SJCRH30 (cell line): ENCODE results near the gene NPTXR. TPM values are rescaled to one million over a fixed set of nuclear protein-coding genes. Genes with fewer than 3 reads are reported as not detected.
"Not testable (repeated sequence)": the region's sequence is repeated elsewhere in the genome, so short reads cannot be mapped to it uniquely, and the experiment has no call there.

Experiments used
- DNase-seq, 2 experiments: peaks; one replicate each; pipeline ENCODE4 v3.0.0-alpha.2; 2015 to 2020
- H3K27ac ChIP-seq: fragments of 250-450 bp; sonication (Bioruptor Pico); 2 replicates; pipeline ENCODE4 v1.5.1; 2020; ENCODE audit warnings: mild to moderate bottlenecking, moderate library complexity
- H3K27me3 ChIP-seq: fragments of 250-450 bp; sonication (Bioruptor Pico); 2 replicates; pipeline ENCODE4 v1.5.1; 2020; ENCODE audit warnings: mild to moderate bottlenecking, moderate library complexity
- H3K36me3 ChIP-seq: fragments of 250-450 bp; sonication (Bioruptor Pico); 2 replicates; pipeline ENCODE4 v1.5.1; 2020; ENCODE audit warnings: mild to moderate bottlenecking, moderate library complexity
- H3K4me1 ChIP-seq: fragments of 250-450 bp; sonication (Bioruptor Pico); 2 replicates; pipeline ENCODE4 v1.5.1; 2020; ENCODE audit warnings: mild to moderate bottlenecking, moderate library complexity
- H3K4me3 ChIP-seq: fragments of 250-450 bp; sonication (Bioruptor Pico); 2 replicates; pipeline ENCODE4 v1.5.1; 2020; ENCODE audit warnings: mild to moderate bottlenecking, moderate library complexity
- H3K9me3 ChIP-seq: fragments of 250-450 bp; sonication (Bioruptor Pico); replicated peaks from 2 replicates; pipeline ENCODE4 v1.5.1; 2020; ENCODE audit warnings: mild to moderate bottlenecking, moderate library complexity
- total RNA-seq: library from RNA; depleted of rRNA; stranded (reverse); fragments of >200 nt; shearing (Covaris generic); gene quantifications from 2 replicates; pipeline ENCODE4 v1.2.3, GENCODE V29; 2014

Gene NPTXR
- total RNA-seq, 1 experiment from 2014 or later = 0.10 TPM

DNA sequence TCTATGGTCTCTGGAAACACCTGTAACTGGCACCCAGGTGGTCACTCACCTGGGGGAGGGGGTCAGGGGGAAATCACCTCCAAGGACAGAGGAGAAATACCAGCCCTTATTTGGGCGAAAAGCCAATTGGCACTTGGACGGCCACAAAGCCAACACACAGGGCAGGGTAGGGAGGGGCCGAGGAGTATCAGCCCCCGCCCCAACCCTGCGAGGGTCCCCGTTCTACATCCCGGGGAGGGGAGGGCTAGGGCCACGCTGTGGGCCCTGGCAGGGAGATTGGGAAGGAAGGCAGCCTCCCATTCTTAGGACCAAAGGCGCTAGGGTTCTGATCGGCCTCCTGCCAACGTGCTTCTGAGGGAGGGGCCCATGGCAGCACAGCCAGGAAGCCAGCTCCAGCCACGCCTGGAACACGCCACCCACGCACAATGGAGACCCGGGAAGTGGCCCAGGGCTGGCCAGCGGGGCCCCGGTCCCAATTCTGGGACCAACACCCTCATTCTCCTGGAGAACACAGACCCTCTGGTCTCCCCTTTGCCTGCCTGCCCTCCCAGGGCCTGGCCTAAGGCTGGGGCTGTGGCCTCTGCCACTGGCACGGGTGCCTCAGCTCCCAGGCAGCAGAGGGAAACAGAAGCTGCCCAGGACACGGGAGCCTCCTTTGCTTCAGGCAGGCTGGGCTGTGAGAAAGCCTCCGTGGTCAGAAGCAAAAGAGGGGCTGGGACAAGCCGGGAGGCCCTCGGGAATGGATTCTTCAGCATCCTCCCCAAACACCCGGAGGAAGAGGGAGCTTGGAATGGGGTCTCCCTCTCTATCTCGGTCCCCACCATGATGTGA is 20.7 kb upstream of the NPTXR start:
- H3K4me1 ChIP-seq = no peaks in the 10 kb centered on the region
- no peaks in the 10 kb centered on the region for H3K9me3 ChIP-seq
- no peak overlapping the region for H3K4me3 ChIP-seq
- no peak for DNase-seq
- 0 out of 2 replicates have a peak, but pooled peaks cover 2% of the 10 kb centered on the region for H3K36me3 ChIP-seq
- no peaks in the 10 kb centered on the region for H3K27me3 ChIP-seq
- no peak overlapping the region for H3K27ac ChIP-seq

DNA sequence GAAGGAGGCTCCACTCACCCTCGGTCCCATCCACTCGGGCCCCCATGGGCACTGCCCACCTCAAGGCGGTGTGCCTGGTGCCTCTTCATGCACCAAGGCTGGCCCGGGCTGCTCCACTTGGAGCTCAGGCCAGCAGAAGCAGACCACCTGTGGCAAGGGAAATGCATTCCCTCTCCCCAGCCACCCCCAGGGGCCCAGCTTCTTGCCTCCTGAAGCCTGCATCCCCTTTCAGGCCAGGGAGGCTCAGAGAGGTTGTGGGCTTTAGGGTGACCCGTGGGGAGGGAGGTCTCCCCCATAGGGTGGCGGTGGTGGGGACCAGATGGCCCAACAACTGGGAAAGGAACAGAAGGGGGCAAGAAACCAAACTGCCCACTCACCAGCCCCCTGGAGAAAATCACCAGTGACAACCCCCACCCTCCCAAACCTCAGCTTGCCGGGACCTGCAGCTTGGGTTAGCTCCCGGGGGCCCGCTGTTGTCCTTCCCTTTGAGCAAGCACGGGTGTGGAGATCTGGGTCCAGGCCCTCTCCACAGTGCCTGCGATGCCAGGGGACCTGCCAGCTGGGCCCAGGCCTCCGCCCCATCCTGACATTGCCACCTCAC is 19.8 kb upstream of the NPTXR start:
- Histone ChIP-seq H3K4me1 (no peaks in the 10 kb centered on the region), H3K27me3 (no peaks in the 10 kb centered on the region), H3K36me3 (no peaks in the 10 kb centered on the region), H3K4me3 (no peak overlapping the region), H3K9me3 (no peaks in the 10 kb centered on the region), H3K27ac (no peak overlapping the region)
- no peak for DNase-seq

DNA sequence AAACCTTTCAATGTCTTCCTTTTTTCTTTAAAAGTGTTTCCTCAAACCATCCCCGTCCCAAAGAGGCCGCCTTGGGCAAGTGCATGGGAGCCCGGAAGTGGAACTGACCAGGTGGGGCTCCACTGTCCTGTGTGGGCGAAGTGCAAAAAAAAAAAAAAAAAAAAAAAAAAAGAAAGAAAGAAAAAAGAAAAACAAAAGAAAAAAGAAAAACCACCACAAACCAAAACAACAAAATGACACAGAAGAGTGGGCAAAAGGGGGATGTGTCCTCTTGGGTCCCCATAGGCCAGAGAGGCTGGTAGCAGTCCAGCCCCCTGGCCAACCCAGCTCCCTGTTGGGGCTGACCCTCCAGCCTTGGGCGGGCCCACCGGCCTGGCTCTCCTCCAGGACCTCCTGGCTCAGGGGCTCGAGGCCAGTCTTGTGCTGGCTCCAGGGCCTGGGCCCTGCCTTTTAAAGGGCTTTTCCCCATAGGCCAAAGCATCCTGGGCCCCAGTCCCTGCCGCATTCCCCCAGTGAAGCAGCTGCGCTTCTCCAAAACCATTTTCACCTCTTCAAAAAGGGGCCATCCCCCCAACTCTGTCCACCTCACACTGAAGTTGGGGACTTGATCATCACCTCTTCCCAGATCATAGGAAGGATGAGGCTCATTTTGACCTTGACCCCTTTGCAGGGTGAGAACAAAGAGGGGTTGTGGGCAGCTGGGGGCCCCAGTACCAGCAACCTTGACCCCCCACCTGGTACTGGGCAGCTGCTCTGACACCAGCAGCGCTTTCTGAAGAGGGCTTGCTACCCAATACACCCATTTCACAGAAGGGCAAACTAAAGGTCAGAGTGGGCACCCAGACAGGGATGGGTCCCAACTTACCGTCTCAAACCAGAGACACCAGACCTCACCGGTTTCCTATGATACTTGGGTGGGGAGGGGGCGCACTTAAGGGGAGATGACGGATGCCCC is 18.8 kb upstream of the NPTXR start:
- no peaks in the 10 kb centered on the region for H3K9me3 ChIP-seq
- no peaks in the 10 kb centered on the region for H3K36me3 ChIP-seq
- no peak overlapping the region for H3K27ac ChIP-seq
- no peak overlapping the region for H3K4me3 ChIP-seq
- no peaks in the 10 kb centered on the region for H3K27me3 ChIP-seq
- H3K4me1 ChIP-seq = no peaks in the 10 kb centered on the region
- peak; percentile 59 to 61 for DNase-seq

DNA sequence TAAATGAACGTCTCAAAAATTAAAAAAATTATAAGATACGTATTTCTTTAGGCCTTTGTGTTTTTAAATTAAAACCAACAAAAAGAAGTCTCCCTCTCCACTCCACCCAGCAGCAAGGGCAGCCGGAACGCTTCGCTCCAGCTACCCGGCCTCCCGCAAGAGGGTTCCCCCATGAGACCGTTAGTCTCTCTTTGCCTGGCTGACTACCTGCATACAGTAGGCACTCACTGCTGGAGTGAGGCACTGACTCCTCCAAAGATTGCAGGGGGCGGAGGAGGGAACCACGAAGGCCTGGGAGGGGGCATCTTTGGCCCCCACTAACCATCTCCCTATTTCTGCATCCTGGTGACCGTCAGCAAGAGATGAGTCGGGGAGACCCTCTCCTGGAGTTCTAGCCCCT is 18.1 kb upstream of the NPTXR start:
- H3K9me3 ChIP-seq = no peaks in the 10 kb centered on the region
- H3K27ac ChIP-seq = no peak overlapping the region
- DNase-seq = no peak
- no peaks in the 10 kb centered on the region for H3K4me1 ChIP-seq
- no peak overlapping the region for H3K4me3 ChIP-seq
- no peaks in the 10 kb centered on the region for H3K27me3 ChIP-seq
- no peaks in the 10 kb centered on the region for H3K36me3 ChIP-seq

DNA sequence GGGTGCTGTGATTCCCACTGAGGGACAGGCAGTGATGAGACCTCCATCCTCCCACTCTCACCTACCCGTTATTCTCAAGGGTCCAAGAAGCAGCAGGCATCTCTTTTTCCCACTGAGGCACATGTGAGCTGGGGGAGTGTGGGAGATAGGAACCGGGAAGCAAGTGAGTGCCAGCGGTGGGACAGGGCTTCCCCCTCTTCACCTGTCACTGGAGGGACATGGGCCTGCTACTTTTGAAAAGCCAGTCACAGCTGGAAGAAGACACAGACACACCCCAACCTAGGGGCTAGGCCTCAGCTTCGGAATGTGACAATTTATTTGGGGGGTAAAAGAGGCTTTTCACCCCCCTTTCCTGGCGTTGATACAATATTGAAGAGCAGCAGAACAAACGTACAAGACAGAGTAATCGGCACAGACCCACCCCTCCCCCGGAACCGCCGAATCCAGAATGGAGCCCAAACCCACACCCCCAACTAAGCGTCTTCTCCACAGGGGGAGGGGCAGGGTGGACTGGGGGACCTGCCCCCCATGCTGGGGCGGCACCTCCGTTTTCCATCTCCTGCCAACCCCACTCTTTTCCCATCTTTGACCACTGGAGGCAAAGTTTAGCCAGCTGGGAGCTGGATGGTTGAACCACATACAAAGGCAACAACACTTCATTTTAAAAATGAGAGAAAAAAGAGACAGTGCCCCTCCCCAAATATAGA is 17.5 kb upstream of the NPTXR start:
- Histone ChIP-seq H3K27ac (no peak overlapping the region), H3K27me3 (no peaks in the 10 kb centered on the region), H3K36me3 (no peaks in the 10 kb centered on the region), H3K4me1 (no peaks in the 10 kb centered on the region), H3K9me3 (no peaks in the 10 kb centered on the region), H3K4me3 (no peak overlapping the region)
- no peak for DNase-seq

DNA sequence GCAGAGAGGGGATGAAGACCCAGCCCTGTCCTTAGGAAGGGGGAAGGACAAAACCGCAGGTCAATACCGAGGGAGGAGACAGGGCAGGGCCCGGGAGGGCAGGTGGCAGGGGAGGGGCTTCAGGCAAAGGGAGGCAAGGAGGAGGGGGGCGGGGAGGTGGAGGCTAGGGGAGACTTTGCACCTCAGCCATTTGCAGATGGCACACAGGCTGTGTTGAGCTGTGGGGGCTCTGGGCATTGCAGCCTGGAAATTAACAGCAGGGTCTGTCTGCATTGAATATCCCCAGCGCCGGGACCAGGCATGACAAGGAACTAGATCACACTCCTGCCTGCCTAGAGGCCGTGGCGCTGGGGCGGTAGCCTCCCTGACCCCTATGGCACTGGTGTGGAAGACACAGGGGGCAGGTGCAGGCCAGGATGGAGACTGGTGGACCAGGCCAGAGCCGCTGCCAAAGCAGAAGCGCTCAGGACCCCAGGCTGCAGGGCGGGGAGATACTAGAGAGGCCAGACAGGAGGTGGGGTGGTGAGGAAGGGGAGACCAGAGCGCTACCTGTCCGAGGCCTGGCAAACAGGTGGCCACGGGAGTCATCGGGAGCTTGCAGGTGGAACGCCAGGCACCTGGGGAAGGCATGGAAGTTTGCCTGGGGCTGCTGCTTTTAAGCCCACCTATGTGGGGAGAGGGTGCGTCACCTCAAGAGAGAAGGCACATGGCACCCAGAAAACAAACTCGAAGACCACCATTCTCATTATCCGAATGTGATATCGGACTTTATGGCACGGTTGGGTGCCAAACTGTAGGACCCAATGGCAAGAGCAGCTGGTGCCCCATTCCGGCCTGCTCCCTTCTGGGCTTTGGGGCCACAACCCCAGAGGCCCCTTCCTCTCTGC is 16.7 kb upstream of the NPTXR start:
- no peak for DNase-seq
- H3K36me3 ChIP-seq = no peaks in the 10 kb centered on the region
- H3K9me3 ChIP-seq = no peaks in the 10 kb centered on the region
- H3K4me1 ChIP-seq = no peaks in the 10 kb centered on the region
- no peak overlapping the region for H3K4me3 ChIP-seq
- no peaks in the 10 kb centered on the region for H3K27me3 ChIP-seq
- H3K27ac ChIP-seq = no peak overlapping the region

- Histone ChIP-seq H3K4me1 (no peaks in the 10 kb centered on the region), H3K27ac (no peak overlapping the region), H3K9me3 (no peaks in the 10 kb centered on the region), H3K27me3 (no peaks in the 10 kb centered on the region), H3K4me3 (no peak overlapping the region), H3K36me3 (no peaks in the 10 kb centered on the region)
- no peak for DNase-seq
These were observed 15.9 kb upstream of the NPTXR start for GRCh38 chr22:38859581-38860282.

DNA sequence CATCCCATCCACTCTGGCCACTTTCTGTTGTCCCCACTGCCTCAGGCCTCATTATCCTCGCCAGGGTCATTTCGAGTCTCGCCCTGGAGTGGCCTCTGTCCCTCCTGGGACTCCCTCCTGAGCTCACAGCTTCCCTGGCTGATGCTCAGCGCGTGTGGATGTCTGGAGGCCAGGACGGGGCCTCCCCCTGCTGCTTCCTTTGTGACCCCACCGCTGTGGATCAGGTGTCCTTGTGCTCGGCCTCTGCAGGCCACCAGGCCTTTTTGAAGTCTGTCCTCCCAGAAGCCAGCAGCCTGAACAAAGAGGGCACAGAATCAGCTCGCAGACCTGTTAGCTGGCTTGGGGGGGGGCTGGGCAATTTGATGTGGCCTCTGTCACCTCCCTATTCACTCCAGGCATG is 14.7 kb upstream of the NPTXR start:
- H3K36me3 ChIP-seq = no peaks in the 10 kb centered on the region
- H3K4me1 ChIP-seq = no peaks in the 10 kb centered on the region
- no peak overlapping the region for H3K4me3 ChIP-seq
- DNase-seq = no peak
- no peaks in the 10 kb centered on the region for H3K27me3 ChIP-seq
- no peak overlapping the region for H3K27ac ChIP-seq
- H3K9me3 ChIP-seq = no peaks in the 10 kb centered on the region

- not testable (repeated sequence) for H3K27me3 ChIP-seq, DNase-seq
These were observed 10.6 kb upstream of the NPTXR start for GRCh38 chr22:38854476-38854875.

DNA sequence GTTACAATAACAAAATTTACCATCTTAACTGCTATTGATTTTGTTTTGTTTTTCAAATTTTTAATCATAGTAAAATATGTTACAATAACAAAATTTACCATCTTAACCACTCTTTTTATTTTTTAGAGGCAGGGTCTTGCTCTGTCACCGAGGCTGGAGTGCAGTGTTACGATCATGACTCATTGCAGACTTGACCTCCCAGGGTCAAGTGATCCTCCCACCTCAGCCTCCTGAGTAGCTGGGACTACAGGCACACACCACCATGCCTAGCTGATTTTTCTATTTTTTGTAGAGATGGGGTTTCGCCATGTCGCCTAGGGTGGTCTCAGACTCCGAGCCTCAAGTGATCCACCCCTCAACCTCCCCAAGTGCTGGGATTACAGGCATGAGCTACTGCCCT is 10.1 kb upstream of the NPTXR start:
- not testable (repeated sequence) for H3K27me3 ChIP-seq, H3K36me3 ChIP-seq, H3K9me3 ChIP-seq

More at GRCh38 chr22:38854476-38854875, 10.6 kb upstream of the NPTXR start:
- not testable (repeated sequence) for H3K4me1 ChIP-seq, H3K4me3 ChIP-seq, H3K36me3 ChIP-seq, H3K27ac ChIP-seq, H3K9me3 ChIP-seq

DNA sequence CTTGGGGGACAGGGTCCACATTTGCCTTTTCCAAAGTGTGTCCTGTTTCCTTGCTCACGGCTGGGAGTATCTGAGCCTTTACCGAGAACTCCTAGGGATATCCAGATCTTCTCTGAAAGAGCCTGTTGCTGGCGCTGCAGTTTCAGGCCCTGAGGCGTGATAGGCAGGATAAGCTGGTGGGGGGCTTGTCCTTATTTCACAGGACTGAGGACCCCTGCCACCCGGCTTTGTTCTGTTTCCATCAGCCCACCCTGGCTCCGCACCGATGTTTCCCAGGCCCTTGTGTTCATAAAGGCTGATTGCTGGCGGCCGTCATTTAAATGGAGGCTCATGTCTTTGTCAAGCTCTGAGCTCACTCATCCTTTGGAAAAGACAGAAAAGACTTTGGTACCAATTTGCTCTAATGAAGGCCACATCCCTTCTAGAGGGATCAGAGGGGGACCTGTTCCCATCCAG is 9.4 kb upstream of the NPTXR start:
- H3K27me3 ChIP-seq = no peaks in the 10 kb centered on the region

More for the DNA sequence above, 10.1 kb upstream of the NPTXR start:
- not testable (repeated sequence) for H3K27ac ChIP-seq, H3K4me1 ChIP-seq, DNase-seq, H3K4me3 ChIP-seq

DNA sequence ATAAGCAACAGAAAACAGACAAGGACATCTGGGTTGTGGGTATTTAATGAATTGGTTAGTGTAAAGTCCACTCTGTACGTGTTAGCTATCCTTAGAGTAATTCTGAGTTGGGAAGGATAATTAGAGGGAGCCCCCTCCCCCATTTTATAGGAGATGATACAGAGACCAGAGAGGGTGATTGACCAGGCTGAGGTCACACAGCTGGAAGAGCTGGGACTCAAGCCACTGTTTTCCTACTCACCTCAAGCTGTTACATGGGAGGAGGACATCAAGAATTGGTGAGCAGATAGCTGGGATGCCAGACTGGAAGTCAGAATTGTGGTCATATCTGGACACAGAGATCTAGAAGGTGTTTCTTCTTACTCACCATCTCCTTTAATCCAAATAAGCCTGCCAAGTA is 8.7 kb upstream of the NPTXR start:
- DNase-seq = no peak
- no peaks in the 10 kb centered on the region for H3K36me3 ChIP-seq
- H3K27me3 ChIP-seq = 0 out of 2 replicates have a peak, but pooled peaks cover 3% of the 10 kb centered on the region
- H3K27ac ChIP-seq = no peak overlapping the region
- H3K9me3 ChIP-seq = no peaks in the 10 kb centered on the region
- no peak overlapping the region for H3K4me3 ChIP-seq
- H3K4me1 ChIP-seq = no peaks in the 10 kb centered on the region

More for the DNA sequence above, 9.4 kb upstream of the NPTXR start:
- Histone ChIP-seq H3K4me3 (no peak overlapping the region), H3K9me3 (no peaks in the 10 kb centered on the region), H3K36me3 (no peaks in the 10 kb centered on the region), H3K4me1 (no peaks in the 10 kb centered on the region), H3K27ac (no peak overlapping the region)
- DNase-seq = no peak
